ENCODE measurements around the gene PSAPL1.

- TF ChIP-seq ZNF274 (IDR thresholded peaks at IDR 0.05; ENCODE audit: low read depth, low read length): no peak
- TF ChIP-seq YY1 (IDR thresholded peaks at IDR 0.05; ENCODE audit: insufficient read depth, insufficient read length): no peak
- no peak for TF ChIP-seq SUZ12 (IDR thresholded peaks at IDR 0.05; ENCODE audit: extremely low read depth, insufficient read depth, insufficient read length)
These were observed 40.5 kb upstream of the PSAPL1 start for GRCh38 chr4:7475207-7475606.
